CD14-positive monocyte (primary cell): ENCODE data around the gene MUC12. TPM values are rescaled to one million over a fixed set of nuclear protein-coding genes. Genes with fewer than 3 reads are reported as not detected.

Source experiments
- DNase-seq, 3 donors: peaks; one replicate each; pipeline ENCODE4 v3.0.0-alpha.2; 2011 to 2022
- H2AFZ ChIP-seq: 2 replicates; pipeline ENCODE4 v1.6.0; 2012; ENCODE audit warnings: mild to moderate bottlenecking, low read depth, low read length, inconsistent platforms; ENCODE audit not compliant: insufficient read depth, poor library complexity, severe bottlenecking
- H3K27ac ChIP-seq, 2 donors: 1 replicate in 1 of 2; 2 replicates in 1 of 2; pipeline ENCODE4 v1.5.1; 2012 to 2013; ENCODE audit warnings: low read length in 2 of 2, control low read depth in 1 of 2, inconsistent platforms in 1 of 2, low read depth in 1 of 2, mild to moderate bottlenecking in 1 of 2
- H3K27me3 ChIP-seq, 2 donors: one replicate each; pipeline versions ENCODE4 v1.6.0 to v1.6.1; 2011 to 2013; ENCODE audit warnings: low read length in 2 of 2; ENCODE audit not compliant: control insufficient read depth in 2 of 2, insufficient read depth in 2 of 2
- H3K36me3 ChIP-seq, 2 donors: replicated peaks in 1 of 2; 1 replicate in 1 of 2; 2 replicates in 1 of 2; pipeline versions ENCODE4 v1.5.1 to v1.6.1; 2012 to 2013; ENCODE audit warnings: low read length in 2 of 2, control low read depth in 1 of 2, inconsistent platforms in 1 of 2, mild to moderate bottlenecking in 1 of 2; ENCODE audit not compliant: insufficient read depth in 2 of 2, control insufficient read depth in 1 of 2
- H3K4me1 ChIP-seq, 2 donors: 1 replicate in 1 of 2; 2 replicates in 1 of 2; pipeline versions ENCODE4 v1.5.1 to v1.6.1; 2012 to 2013; ENCODE audit warnings: low read length in 2 of 2, control low read depth in 1 of 2, inconsistent platforms in 1 of 2, mild to moderate bottlenecking in 1 of 2, moderate library complexity in 1 of 2; ENCODE audit not compliant: insufficient read depth in 2 of 2, control insufficient read depth in 1 of 2
- H3K4me2 ChIP-seq: replicated peaks from 2 replicates; pipeline ENCODE3; 2012; ENCODE audit warnings: low read length, moderate library complexity, mild to moderate bottlenecking; ENCODE audit not compliant: poor library complexity, severe bottlenecking; ENCODE audit errors: extremely low read depth
- H3K4me3 ChIP-seq, 3 experiments: fragments of 200-600 bp in 1 of 3; sonication (generic) in 1 of 3; replicated peaks in 1 of 3; 1 replicate in 2 of 3; 2 replicates in 1 of 3; pipeline ENCODE4 v1.5.1; 2011 to 2013; ENCODE audit warnings: low read length in 3 of 3, mild to moderate bottlenecking in 3 of 3, control low read depth in 2 of 3, low read depth in 2 of 3, inconsistent platforms in 1 of 3, moderate library complexity in 1 of 3
- H3K79me2 ChIP-seq: 2 replicates; pipeline ENCODE4 v1.6.0; 2012; ENCODE audit warnings: mild to moderate bottlenecking, control low read depth, inconsistent platforms, low read length, moderate library complexity; ENCODE audit not compliant: insufficient read depth
- H3K9ac ChIP-seq: 2 replicates; pipeline ENCODE4 v1.6.0; 2017; ENCODE audit warnings: low read length, mild to moderate bottlenecking; ENCODE audit not compliant: insufficient read depth, poor library complexity, severe bottlenecking
- H3K9me3 ChIP-seq, 2 donors: replicated peaks in 1 of 2; 1 replicate in 1 of 2; 2 replicates in 1 of 2; pipeline versions ENCODE4 v1.5.1 to v1.6.1; 2012 to 2013; ENCODE audit warnings: low read length in 2 of 2, control low read depth in 1 of 2; ENCODE audit not compliant: control insufficient read depth in 1 of 2, insufficient read depth in 1 of 2
- H4K20me1 ChIP-seq: 2 replicates; pipeline ENCODE4 v1.6.0; 2012; ENCODE audit warnings: mild to moderate bottlenecking, low read length, control low read depth, moderate library complexity; ENCODE audit not compliant: insufficient read depth
- H3K27ac Mint-ChIP-seq, 7 donors: one replicate each; pipeline ENCODE4 v1.8.0; 2020; ENCODE audit warnings: mild to moderate bottlenecking in 7 of 7, mixed read lengths in 7 of 7, moderate library complexity in 6 of 7, inconsistent platforms in 2 of 7
- H3K27me3 Mint-ChIP-seq, 3 donors: one replicate each; pipeline ENCODE4 v1.8.0; 2021 to 2022; ENCODE audit warnings: low read depth in 3 of 3, mild to moderate bottlenecking in 3 of 3, mixed read lengths in 3 of 3, moderate library complexity in 3 of 3, inconsistent platforms in 1 of 3
- H3K36me3 Mint-ChIP-seq, 2 donors: one replicate each; pipeline ENCODE4 v1.8.0; 2020; ENCODE audit warnings: mixed read lengths in 2 of 2, inconsistent platforms in 1 of 2, mild to moderate bottlenecking in 1 of 2
- H3K4me1 Mint-ChIP-seq: one replicate; pipeline ENCODE4 v1.8.0; 2020; ENCODE audit warnings: mild to moderate bottlenecking, mixed read lengths
- H3K4me3 Mint-ChIP-seq, 2 donors: one replicate each; pipeline ENCODE4 v1.8.0; 2020; ENCODE audit warnings: mild to moderate bottlenecking in 2 of 2, mixed read lengths in 2 of 2, moderate library complexity in 1 of 2
- H3K9me3 Mint-ChIP-seq, 7 donors: one replicate each; pipeline ENCODE4 v1.8.0; 2020 to 2022; ENCODE audit warnings: mixed read lengths in 7 of 7, mild to moderate bottlenecking in 6 of 7, moderate library complexity in 6 of 7, inconsistent platforms in 2 of 7
- CTCF ChIP-seq: fragments of 200-600 bp; IDR thresholded peaks from one replicate; pipeline ENCODE4 v1.8.0; 2022; ENCODE audit warnings: antibody characterized with exemption, mild to moderate bottlenecking
- WGBS: methylation state at CpG from one replicate; pipeline ENCODE4 v1.1.5; 2013; ENCODE audit warnings: missing lambda C conversion rate; ENCODE audit not compliant: insufficient coverage; 5-methylcytosine and 5-hydroxymethylcytosine counted together
- intact Hi-C, 2 donors: fragments of 100-400 bp; cut with micrococcal nuclease; formaldehyde crosslinking; loops; one replicate each; pipeline versions ENCODE4 v1.15.0 to v1.15.1; 2023
- polyA plus RNA-seq, 3 donors: library from polyadenylated mRNA; depleted of rRNA in 1 of 3; unstranded in 2 of 3; stranded (reverse) in 1 of 3; fragments of 300-500 nt in 2 of 3; fragments of >200 nt in 1 of 3; fragmentation: Illumina TruSeq in 2 of 3; gene quantifications; 1 replicate in 2 of 3; 2 replicates in 1 of 3; pipeline ENCODE4 v1.2.3, GENCODE V29; 2012 to 2021

MUC12 gene
- polyA plus RNA-seq, 3 donors: 0.44 TPM; not detected in 2

- H3K4me1 Mint-ChIP-seq: no peaks in the 10 kb centered on the region
- intact Hi-C loops: no loop called here
- no peak for DNase-seq
- TF ChIP-seq CTCF: no peak
- no peak overlapping the region for H3K4me3 Mint-ChIP-seq
- no peaks in the 10 kb centered on the region for H3K36me3 Mint-ChIP-seq
- no peak overlapping the region for H2AFZ ChIP-seq
- H3K4me1 ChIP-seq: no peaks in the 10 kb centered on the region
- no peak overlapping the region for H3K9ac ChIP-seq
- no peak overlapping the region for H3K4me2 ChIP-seq
- no peaks in the 10 kb centered on the region for H3K36me3 ChIP-seq
- peaks cover 0 to 4% of the 10 kb centered on the region in 2 donors for H3K9me3 ChIP-seq
- no peak overlapping the region for H3K27ac Mint-ChIP-seq
- H4K20me1 ChIP-seq: no peaks in the 10 kb centered on the region
- H3K27me3 Mint-ChIP-seq: peaks cover 13 to 25% (median 15%) of the 10 kb centered on the region in 3 donors
- H3K4me3 ChIP-seq: no peak overlapping the region
- no peak overlapping the region for H3K27ac ChIP-seq
- H3K9me3 Mint-ChIP-seq: peaks cover 0 to 11% (median 2%) of the 10 kb centered on the region in 7 donors
- WGBS: 40% methylated on average over 1 of the region's 2 CpGs
- H3K79me2 ChIP-seq: no peaks in the 10 kb centered on the region
- H3K27me3 ChIP-seq: no peaks in the 10 kb centered on the region
These were observed 4.7 kb downstream of the MUC12 start for GRCh38 chr7:100974021-100974420.

GRCh38 chr7:100975371-100975821 is 6.0 kb downstream of the MUC12 start:
- no peak overlapping the region for H3K27ac Mint-ChIP-seq
- H3K4me1 Mint-ChIP-seq: no peaks in the 10 kb centered on the region
- no peak for TF ChIP-seq CTCF
- Histone ChIP-seq H3K36me3 (no peaks in the 10 kb centered on the region), H3K4me2 (no peak overlapping the region), H4K20me1 (no peaks in the 10 kb centered on the region), H3K9me3 (peaks cover 0 to 4% of the 10 kb centered on the region in 2 donors), H3K27ac (no peak overlapping the region), H3K79me2 (no peaks in the 10 kb centered on the region), H3K27me3 (no peaks in the 10 kb centered on the region), H3K4me1 (no peaks in the 10 kb centered on the region), H3K4me3 (no peak overlapping the region), H3K9ac (no peak overlapping the region), H2AFZ (no peak overlapping the region)
- intact Hi-C loops: no loop called here
- no peaks in the 10 kb centered on the region for H3K36me3 Mint-ChIP-seq
- H3K9me3 Mint-ChIP-seq: peaks cover 0 to 11% (median 3%) of the 10 kb centered on the region in 7 donors
- DNase-seq: no peak
- no peak overlapping the region for H3K4me3 Mint-ChIP-seq
- 51% methylated on average over 2 of the region's 3 CpGs for WGBS
- H3K27me3 Mint-ChIP-seq: peaks cover 9 to 21% (median 10%) of the 10 kb centered on the region in 3 donors
